Pulmonary artery endothelial cell (primary cell): ENCODE data around the gene FAM117A. TPM values are rescaled to one million over a fixed set of nuclear protein-coding genes. Genes with fewer than 3 reads are reported as not detected.

Source experiments
- DNase-seq: peaks from one replicate; pipeline ENCODE4 v3.0.0-alpha.2; 2011; ENCODE audit warnings: low read depth, low spot score
- total RNA-seq: library from RNA; depleted of rRNA; stranded (reverse); fragments of >200 nt; gene quantifications from 2 replicates; pipeline ENCODE4 v1.2.3, GENCODE V29; 2014

FAM117A gene
- 3.6 and 6.9 TPM in 2 replicates for total RNA-seq

- peak; percentile 97 for DNase-seq
These were observed at the start of gene FAM117A for GRCh38 chr17:49763735-49764558. Gene FAM117A, minus strand, starts transcription at chr17:49764131. Its CDS starts 44 bp downstream, at chr17:49764087.

GRCh38 chr17:49809056-49809455, 45.1 kb upstream of the FAM117A start:
- DNase-seq = no peak

- no peak for DNase-seq
These were observed 34.8 kb upstream of the FAM117A start for GRCh38 chr17:49798738-49799137.

- DNase-seq = no peak
These were observed 34.3 kb upstream of the FAM117A start for GRCh38 chr17:49798182-49798581.

GRCh38 chr17:49795372-49795771, 31.4 kb upstream of the FAM117A start:
- no peak for DNase-seq

- DNase-seq = no peak
These were observed 29.4 kb upstream of the FAM117A start for GRCh38 chr17:49793309-49793708.

GRCh38 chr17:49789243-49789578, 25.3 kb upstream of the FAM117A start:
- no peak for DNase-seq

GRCh38 chr17:49788478-49789242, 24.7 kb upstream of the FAM117A start, which contains the start of gene KAT7:
Gene KAT7, plus strand, starts transcription at chr17:49788681. Its CDS starts 154 bp downstream, at chr17:49788835.
- peak; percentile 99 for DNase-seq

- no peak for DNase-seq
These were observed 24.1 kb upstream of the FAM117A start for GRCh38 chr17:49787884-49788477.

- DNase-seq = no peak
These were observed 20.7 kb upstream of the FAM117A start for GRCh38 chr17:49784636-49785035.

GRCh38 chr17:49783791-49784190, 19.9 kb upstream of the FAM117A start:
- no peak for DNase-seq

- no peak for DNase-seq
These were observed 19.3 kb upstream of the FAM117A start for GRCh38 chr17:49783071-49783715.

GRCh38 chr17:49779739-49780231, 15.9 kb upstream of the FAM117A start:
- DNase-seq = peak; percentile 57

- DNase-seq = no peak
These were observed 15.3 kb upstream of the FAM117A start for GRCh38 chr17:49779156-49779738.

- DNase-seq = no peak
These were observed 13.6 kb upstream of the FAM117A start for GRCh38 chr17:49777563-49777962.

- no peak for DNase-seq
These were observed 12.8 kb upstream of the FAM117A start for GRCh38 chr17:49776551-49777300.

GRCh38 chr17:49775546-49776260, 11.8 kb upstream of the FAM117A start:
- DNase-seq = peak; percentile 92

- no peak for DNase-seq
These were observed 3.1 kb upstream of the FAM117A start for GRCh38 chr17:49766918-49767530.

GRCh38 chr17:49764559-49765180, 739 bp upstream of the FAM117A start:
- no peak for DNase-seq
